Measurements from ENCODE around the gene RCOR3. TPM values are rescaled to one million over a fixed set of nuclear protein-coding genes. Genes with fewer than 3 reads are reported as not detected.
"Not testable (repeated sequence)": the region's sequence is repeated elsewhere in the genome, so short reads cannot be mapped to it uniquely, and the experiment has no call there.

RCOR3 gene
- total RNA-seq, 4 donors from 2014 or later = 28.1 to 55.0 (median 43.5) TPM

DNA sequence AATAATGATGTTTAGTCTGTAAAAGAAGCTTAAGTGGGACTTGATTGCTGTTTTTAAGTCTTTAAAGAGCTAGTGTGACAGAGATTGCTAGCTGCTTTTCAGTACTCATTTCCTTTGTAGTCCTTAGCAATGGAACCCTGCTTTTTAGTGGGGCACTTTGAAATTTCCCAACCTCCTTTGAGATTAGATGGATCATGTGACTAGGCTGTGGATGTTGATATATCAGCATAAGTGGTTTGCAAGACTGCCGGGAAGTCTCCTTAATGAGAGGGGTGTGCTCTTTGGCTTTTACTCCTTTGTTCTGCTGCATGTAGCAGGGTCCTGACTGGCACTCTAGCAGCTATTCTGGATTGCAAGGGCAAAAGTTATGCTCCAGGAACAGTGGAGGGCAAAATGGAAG lies 11.2 kb upstream of the RCOR3 start:
- no peak for TF ChIP-seq POLR2A (IDR thresholded peaks at IDR 0.05)
- TF ChIP-seq, protein P1, sequence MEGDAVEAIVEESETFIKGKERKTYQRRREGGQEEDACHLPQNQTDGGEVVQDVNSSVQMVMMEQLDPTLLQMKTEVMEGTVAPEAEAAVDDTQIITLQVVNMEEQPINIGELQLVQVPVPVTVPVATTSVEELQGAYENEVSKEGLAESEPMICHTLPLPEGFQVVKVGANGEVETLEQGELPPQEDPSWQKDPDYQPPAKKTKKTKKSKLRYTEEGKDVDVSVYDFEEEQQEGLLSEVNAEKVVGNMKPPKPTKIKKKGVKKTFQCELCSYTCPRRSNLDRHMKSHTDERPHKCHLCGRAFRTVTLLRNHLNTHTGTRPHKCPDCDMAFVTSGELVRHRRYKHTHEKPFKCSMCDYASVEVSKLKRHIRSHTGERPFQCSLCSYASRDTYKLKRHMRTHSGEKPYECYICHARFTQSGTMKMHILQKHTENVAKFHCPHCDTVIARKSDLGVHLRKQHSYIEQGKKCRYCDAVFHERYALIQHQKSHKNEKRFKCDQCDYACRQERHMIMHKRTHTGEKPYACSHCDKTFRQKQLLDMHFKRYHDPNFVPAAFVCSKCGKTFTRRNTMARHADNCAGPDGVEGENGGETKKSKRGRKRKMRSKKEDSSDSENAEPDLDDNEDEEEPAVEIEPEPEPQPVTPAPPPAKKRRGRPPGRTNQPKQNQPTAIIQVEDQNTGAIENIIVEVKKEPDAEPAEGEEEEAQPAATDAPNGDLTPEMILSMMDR (IDR thresholded peaks at IDR 0.05) = no peak
- intact Hi-C loops (cut with DNase I; ENCODE audit: low total_unique reads) = no loop called here
- DNase-seq (ENCODE audit: low spot score in 2 of 2) = no peak
- WGBS, 2 donors = 0 to 20% methylated on average over 1 of the region's 1 CpG
- no peak overlapping the region for H3K4me3 ChIP-seq (ENCODE audit: low read depth, poor library complexity, severe bottlenecking)

DNA sequence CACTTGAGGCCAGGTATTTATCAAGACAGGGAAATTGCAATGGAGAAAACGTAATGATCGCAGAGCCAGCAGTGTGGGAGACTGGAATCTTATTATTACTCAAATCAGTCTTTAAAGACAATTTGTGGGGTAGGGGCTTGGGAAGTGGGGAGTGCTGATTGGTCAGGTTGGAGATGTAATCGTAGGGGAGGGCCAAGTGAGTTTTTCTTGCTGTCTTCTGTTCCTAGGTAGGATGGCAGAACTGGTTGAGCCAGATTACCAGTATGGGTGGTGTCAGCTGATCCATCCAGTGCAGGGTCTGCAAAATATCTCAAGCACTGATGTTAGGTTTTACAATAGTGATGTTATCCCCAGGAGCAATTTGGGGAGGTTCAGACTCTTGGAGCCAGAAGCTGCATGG lies 9.6 kb upstream of the RCOR3 start:
- H3K4me3 ChIP-seq (ENCODE audit: low read depth, poor library complexity, severe bottlenecking); intact Hi-C loops (cut with DNase I; ENCODE audit: low total_unique reads); DNase-seq (ENCODE audit: low spot score in 2 of 2): not testable (repeated sequence)
- 81 to 84% methylated on average over 3 of the region's 3 CpGs for WGBS, 2 donors

DNA sequence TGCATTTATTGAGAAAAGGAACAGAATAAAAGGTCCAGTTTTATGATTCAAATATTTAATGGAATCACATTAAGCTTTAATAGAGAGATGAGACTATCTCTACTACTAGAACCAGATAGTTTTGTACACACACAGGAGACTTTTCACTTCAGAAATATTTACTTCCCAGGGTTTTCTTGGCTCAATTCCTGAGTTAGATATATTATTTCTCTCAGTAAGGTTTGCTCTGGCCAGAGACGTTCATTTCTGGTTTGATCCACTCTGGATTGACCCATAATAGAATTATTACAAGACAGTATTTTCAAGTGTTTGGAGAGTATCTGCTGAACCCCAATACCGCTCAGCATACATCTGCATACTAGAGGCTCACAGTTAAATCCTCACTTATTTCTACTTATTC lies 1.3 kb upstream of the RCOR3 start:
- intact Hi-C loops (cut with DNase I; ENCODE audit: low total_unique reads) = no loop called here
- 8 to 10% methylated on average over 2 of the region's 2 CpGs for WGBS, 2 donors
- no peak for TF ChIP-seq POLR2A (IDR thresholded peaks at IDR 0.05)
- TF ChIP-seq, protein P1 (IDR thresholded peaks at IDR 0.05) = no peak
- DNase-seq (ENCODE audit: low spot score in 2 of 2) = no peak
- peak overlapping the region; percentile 50 for H3K4me3 ChIP-seq (ENCODE audit: low read depth, poor library complexity, severe bottlenecking)

DNA sequence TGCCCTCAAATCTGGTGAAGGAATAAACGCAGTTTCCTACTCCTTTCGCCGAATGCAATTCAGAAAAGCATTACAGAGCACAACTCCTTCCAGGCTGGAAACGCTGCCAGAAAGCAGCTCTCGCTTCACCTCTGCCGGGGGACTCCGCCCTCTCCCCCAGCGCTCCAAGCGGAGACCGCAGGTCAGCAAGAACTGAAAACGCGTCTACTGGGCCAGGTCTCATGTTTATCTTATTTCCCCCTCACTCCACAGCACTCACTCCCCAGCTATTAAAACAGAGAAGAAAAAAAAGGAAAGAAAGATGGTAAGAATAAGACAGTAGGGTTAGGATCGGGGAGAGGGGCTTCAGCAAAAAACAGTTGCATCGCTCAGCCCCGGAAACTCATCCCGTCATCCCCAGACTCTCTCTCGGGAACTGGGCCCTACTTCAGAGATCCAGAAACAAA lies 833 bp upstream of the RCOR3 start:
- DNase-seq (ENCODE audit: low spot score in 2 of 2) = peak; percentile 78 to 94
- H3K4me3 ChIP-seq (ENCODE audit: low read depth, poor library complexity, severe bottlenecking) = peak overlapping the region; percentile 50
- intact Hi-C loops (cut with DNase I; ENCODE audit: low total_unique reads) = no loop called here
- 1% methylated on average over 17 of the region's 17 CpGs for WGBS, 2 donors
- TF ChIP-seq POLR2A (IDR thresholded peaks at IDR 0.05) = no peak
- TF ChIP-seq, protein P1 (IDR thresholded peaks at IDR 0.05) = no peak

DNA sequence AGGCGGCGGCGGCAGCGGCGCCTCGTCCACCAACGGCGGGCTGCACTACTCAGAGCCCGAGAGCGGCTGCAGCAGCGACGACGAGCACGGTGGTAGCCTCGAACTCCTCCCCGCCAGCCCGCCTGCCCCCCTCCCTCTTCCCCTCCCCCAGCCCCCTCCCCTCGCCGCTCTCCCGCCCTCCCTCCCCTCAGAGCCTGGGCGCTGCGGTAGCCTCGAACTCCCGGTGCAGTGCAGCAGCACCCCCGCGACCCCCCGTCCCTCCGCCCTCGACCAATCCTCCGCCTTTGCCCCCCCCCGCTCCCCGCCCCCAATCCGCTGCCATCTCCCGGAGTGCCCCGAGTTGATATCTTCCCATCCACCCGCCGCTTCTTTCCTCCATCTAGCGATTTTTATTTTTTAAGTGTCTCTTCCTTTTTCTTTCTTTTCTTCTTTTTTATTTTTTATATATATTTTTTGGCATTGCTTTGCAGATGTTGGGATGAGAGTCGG lies 516 bp downstream of the RCOR3 start:
- peak; percentile 38 to 90 for DNase-seq (ENCODE audit: low spot score in 2 of 2)
- no peak for TF ChIP-seq POLR2A (IDR thresholded peaks at IDR 0.05)
- TF ChIP-seq, protein P1 (IDR thresholded peaks at IDR 0.05) = no peak
- peak overlapping the region; percentile 81 for H3K4me3 ChIP-seq (ENCODE audit: low read depth, poor library complexity, severe bottlenecking)
- intact Hi-C loops (cut with DNase I; ENCODE audit: low total_unique reads) = no loop called here
- 0% methylated on average over 22 to 35 of the region's 39 CpGs for WGBS, 2 donors

DNA sequence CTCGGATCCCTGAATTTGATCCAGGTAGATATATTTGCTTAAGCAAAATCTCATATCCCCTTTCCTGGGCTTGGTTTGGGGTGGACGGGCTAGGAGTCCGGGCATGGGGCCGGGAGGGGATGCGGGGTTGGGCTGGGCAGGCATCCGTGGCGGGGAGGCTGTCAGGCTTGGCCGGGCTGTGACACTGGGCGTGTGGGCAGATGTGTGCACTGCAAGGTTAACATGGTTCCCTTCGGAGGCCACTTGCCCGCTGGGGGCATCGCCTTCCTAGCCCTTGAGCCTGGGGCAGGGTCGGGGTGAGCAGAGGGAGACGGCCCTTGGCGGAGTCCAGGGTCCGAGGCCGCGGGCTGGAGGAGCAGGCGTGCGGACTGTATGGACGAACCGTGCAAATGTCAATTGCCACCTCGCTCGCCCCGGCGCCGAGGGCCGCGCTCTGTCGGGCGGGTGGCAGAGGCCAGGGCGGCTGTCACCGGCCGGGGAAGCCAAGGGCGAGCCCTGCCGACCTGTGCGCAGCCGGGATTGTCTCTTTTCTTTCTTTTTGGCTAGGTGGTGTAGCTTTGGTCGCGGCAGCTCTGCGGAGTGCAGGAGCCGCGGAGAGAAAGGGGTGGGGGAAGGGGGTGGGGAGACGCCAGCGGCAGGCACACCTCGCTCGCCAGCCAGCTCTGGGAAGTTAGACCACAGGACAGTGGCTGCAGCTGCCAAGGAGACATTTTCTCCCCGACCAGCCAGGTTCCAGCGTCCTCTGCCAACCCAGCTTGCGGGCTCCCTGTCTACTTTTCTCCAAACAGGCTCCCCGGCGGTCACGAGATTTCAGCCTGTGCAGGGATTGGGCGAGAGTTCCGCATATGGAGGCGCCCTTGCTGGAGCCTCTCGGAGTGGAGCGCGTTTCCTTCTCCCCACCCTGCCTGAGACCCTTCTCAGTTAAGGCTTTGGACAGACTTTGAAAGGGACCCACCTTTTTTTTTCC lies 1.3 kb downstream of the RCOR3 start:
- intact Hi-C loops (cut with DNase I; ENCODE audit: low total_unique reads) = no loop called here
- peak; percentile 88 to 97 for DNase-seq (ENCODE audit: low spot score in 2 of 2)
- peak overlapping the region; percentile 81 for H3K4me3 ChIP-seq (ENCODE audit: low read depth, poor library complexity, severe bottlenecking)
- WGBS, 2 donors = 0 to 1% methylated on average over 49 to 56 of the region's 59 CpGs
- TF ChIP-seq, protein P1 (IDR thresholded peaks at IDR 0.05) = no peak
- no peak for TF ChIP-seq POLR2A (IDR thresholded peaks at IDR 0.05)
